ENCODE data around the gene IL24.

IL24 gene

DNA sequence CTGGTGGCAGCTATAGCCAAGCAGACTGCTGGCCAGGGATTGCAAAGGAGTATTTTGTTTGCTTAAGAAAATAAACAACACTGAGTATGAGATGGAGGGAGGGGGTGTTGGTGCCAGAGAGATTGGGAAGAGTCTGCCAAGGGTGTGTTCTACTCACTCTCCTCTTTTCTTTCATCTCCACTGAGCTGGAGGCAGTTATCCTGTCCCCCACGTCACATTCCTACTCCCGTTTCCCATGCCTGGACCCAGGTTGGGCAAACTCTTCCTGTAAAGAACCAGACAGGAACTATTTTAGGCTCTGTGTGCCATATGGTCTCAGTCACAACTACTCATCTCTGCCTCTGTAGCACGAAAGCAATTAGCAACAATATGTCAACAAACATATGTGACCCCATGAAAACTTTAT, 1.4 kb upstream of the IL24 start:
- POLR2A ChIA-PET, result interaction anchor here (0.9 kb wide), 1 partner anchor 63 kb away, joined by 3 read pairs; no protein-coding TSS in a partner anchor
- Histone ChIP-seq H3K9me3 (ENCODE audit: control extremely low read depth in 1 of 5, control insufficient read depth in 4 of 5, insufficient read depth in 2 of 5, low read depth in 1 of 5, low read length in 4 of 5) (no peaks in the 10 kb centered on the region), H3K27me3 (replicated peaks in 2 of 5; ENCODE audit: control insufficient read depth in 4 of 5, insufficient read depth in 5 of 5, low read length in 4 of 5) (no peaks in the 10 kb centered on the region), H3K27ac (ENCODE audit: insufficient read depth in 1 of 2, low read depth in 1 of 2, low read length in 2 of 2, poor library complexity in 1 of 2, severe bottlenecking in 2 of 2) (no peak overlapping the region), H3K36me3 (ENCODE audit: control insufficient read depth in 4 of 4, insufficient read depth in 4 of 4, low read length in 3 of 4) (no peaks in the 10 kb centered on the region), H3K4me1 (ENCODE audit: control extremely low read depth in 1 of 4, control insufficient read depth in 4 of 4, insufficient read depth in 4 of 4, low read length in 3 of 4) (peaks cover 0 to 3% (median 0%) of the 10 kb centered on the region in 4 experiments), H3K4me3 (ENCODE audit: control insufficient read depth in 1 of 7, extremely low read depth in 1 of 7, insufficient read depth in 4 of 7, low read depth in 2 of 7, low read length in 6 of 7) (no peak overlapping the region)
- CTCF ChIA-PET, result interaction anchor here (0.9 to 2.6 kb wide), 7 partner anchors 9 to 31 kb away, joined by 3 to 12 read pairs (median 5); partner anchors contain the start of gene IL20
- 64% methylated on average over 3 of the region's 3 CpGs for WGBS (ENCODE audit: insufficient coverage)
- no peak for DNase-seq

DNA sequence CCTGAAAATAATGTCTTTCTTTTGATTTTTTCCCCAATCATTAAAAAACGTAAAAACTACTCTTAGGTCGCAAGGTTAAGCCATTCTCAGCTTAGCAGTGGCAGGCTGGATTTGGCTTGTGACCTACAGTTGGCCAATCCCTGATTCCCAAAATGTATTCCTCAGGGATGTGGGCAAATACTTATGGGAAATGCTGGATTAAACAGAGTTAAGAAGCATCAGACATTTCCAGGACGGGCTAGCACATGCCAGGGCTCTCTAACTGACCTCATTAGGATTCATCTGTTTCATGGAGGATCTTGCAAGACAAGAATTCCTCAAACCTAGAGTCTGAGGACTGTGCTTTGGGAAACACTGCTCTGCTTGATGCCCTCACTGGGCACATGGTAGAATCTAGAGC, 982 bp upstream of the IL24 start:
- Histone ChIP-seq H3K4me3 (ENCODE audit: control insufficient read depth in 1 of 7, extremely low read depth in 1 of 7, insufficient read depth in 4 of 7, low read depth in 2 of 7, low read length in 6 of 7) (no peak overlapping the region), H3K4me1 (ENCODE audit: control extremely low read depth in 1 of 4, control insufficient read depth in 4 of 4, insufficient read depth in 4 of 4, low read length in 3 of 4) (no peaks in the 10 kb centered on the region), H3K36me3 (ENCODE audit: control insufficient read depth in 4 of 4, insufficient read depth in 4 of 4, low read length in 3 of 4) (no peaks in the 10 kb centered on the region), H3K27me3 (replicated peaks in 2 of 5; ENCODE audit: control insufficient read depth in 4 of 5, insufficient read depth in 5 of 5, low read length in 4 of 5) (no peaks in the 10 kb centered on the region), H3K27ac (ENCODE audit: insufficient read depth in 1 of 2, low read depth in 1 of 2, low read length in 2 of 2, poor library complexity in 1 of 2, severe bottlenecking in 2 of 2) (no peak overlapping the region), H3K9me3 (ENCODE audit: control extremely low read depth in 1 of 5, control insufficient read depth in 4 of 5, insufficient read depth in 2 of 5, low read depth in 1 of 5, low read length in 4 of 5) (no peaks in the 10 kb centered on the region)
- CTCF ChIA-PET, result interaction anchor here (1.0 to 2.6 kb wide), 4 partner anchors 11 to 31 kb away, joined by 3 to 12 read pairs (median 6); partner anchors contain the start of gene IL20
- POLR2A ChIA-PET, result interaction anchor here (0.9 kb wide), 1 partner anchor 63 kb away, joined by 3 read pairs; no protein-coding TSS in a partner anchor
- no peak for DNase-seq
- 100% methylated on average over 3 of the region's 3 CpGs for WGBS (ENCODE audit: insufficient coverage)

DNA sequence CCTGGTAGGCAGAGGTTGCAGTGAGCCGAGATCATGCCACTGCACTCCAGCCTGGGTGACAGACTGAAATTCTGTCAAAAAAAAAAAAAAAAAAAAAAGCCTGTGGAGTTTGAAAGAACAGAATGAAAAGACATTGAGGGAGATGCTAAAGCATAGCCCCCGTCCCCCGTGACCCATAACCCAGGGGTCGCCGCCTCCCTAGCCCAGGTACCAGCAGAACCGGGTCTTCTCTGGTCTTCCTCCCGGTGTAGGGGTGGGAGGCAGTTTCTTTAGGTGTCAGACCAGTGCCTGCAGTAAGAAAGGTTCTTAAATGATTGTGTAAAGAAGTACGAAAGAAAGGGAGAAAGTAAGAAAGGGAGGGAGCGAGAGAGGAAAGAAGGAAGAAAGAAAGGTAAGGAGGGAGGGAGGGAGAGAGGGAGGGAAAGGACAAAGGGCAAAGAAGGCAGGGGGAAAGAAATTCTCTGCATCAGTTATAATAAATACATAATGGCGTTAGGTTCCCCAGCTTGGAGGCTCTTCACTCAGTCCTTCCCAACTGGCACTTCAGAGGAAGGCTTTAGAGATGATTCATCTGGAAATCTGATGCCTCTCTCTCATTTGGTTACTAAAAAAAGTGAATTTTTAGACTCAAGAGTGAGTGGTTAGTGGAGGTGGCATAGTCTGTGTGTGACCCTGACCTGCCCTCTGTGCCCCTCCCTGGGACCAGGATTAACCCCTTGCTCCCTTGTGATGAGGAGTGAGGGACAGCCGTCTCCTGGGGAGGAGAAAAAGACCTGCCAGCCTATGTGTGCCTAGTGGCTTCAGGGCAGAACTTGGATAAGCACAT, 1.1 kb downstream of the IL24 start:
- Histone ChIP-seq H3K27ac (ENCODE audit: insufficient read depth in 1 of 2, low read depth in 1 of 2, low read length in 2 of 2, poor library complexity in 1 of 2, severe bottlenecking in 2 of 2) (no peak overlapping the region), H3K4me1 (ENCODE audit: control extremely low read depth in 1 of 4, control insufficient read depth in 4 of 4, insufficient read depth in 4 of 4, low read length in 3 of 4) (no peaks in the 10 kb centered on the region), H3K27me3 (replicated peaks in 2 of 5; ENCODE audit: control insufficient read depth in 4 of 5, insufficient read depth in 5 of 5, low read length in 4 of 5) (no peaks in the 10 kb centered on the region), H3K36me3 (ENCODE audit: control insufficient read depth in 4 of 4, insufficient read depth in 4 of 4, low read length in 3 of 4) (peaks cover 0 to 2% (median 1%) of the 10 kb centered on the region in 4 experiments), H3K9me3 (ENCODE audit: control extremely low read depth in 1 of 5, control insufficient read depth in 4 of 5, insufficient read depth in 2 of 5, low read depth in 1 of 5, low read length in 4 of 5) (no peaks in the 10 kb centered on the region), H3K4me3 (ENCODE audit: control insufficient read depth in 1 of 7, extremely low read depth in 1 of 7, insufficient read depth in 4 of 7, low read depth in 2 of 7, low read length in 6 of 7) (no peak overlapping the region)
- ChIA-PET CTCF (interaction anchor here (0.5 to 1.3 kb wide), 3 partner anchors 16 to 157 kb away, joined by 3 read pairs; no protein-coding TSS in a partner anchor), POLR2A (no interaction called here)
- WGBS (ENCODE audit: insufficient coverage), result 85% methylated on average over 9 of the region's 11 CpGs
- no peak for DNase-seq

DNA sequence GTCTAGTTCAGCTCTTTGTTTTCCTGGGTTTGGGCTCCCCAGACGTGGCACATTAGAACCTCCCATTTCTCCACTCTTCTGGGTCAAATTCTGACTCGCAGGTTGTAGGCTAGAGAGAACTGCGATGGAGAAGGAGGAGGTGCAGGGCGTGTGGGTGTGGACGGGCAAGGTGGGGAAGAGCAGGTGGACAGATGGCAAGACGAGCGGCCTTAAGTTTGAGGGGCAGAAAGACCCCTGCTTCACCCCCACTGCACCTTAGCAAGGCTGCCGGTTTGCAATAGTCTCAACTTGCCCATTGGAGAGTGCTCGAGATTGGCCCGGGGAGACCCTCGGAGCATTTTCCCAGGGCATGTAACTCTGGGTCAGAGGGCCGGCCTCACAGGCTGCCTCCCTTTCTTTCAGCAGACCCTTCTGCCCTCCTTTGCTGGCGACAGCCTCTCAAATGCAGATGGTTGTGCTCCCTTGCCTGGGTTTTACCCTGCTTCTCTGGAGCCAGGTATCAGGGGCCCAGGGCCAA, 1.7 kb downstream of the IL24 start:
- H3K4me3 ChIP-seq (ENCODE audit: control insufficient read depth in 1 of 7, extremely low read depth in 1 of 7, insufficient read depth in 4 of 7, low read depth in 2 of 7, low read length in 6 of 7), result no peak overlapping the region
- no peak for DNase-seq
- no peaks in the 10 kb centered on the region for H3K4me1 ChIP-seq (ENCODE audit: control extremely low read depth in 1 of 4, control insufficient read depth in 4 of 4, insufficient read depth in 4 of 4, low read length in 3 of 4)
- WGBS (ENCODE audit: insufficient coverage), result 92% methylated on average over 6 of the region's 13 CpGs
- peaks cover 0 to 5% (median 1%) of the 10 kb centered on the region in 4 experiments for H3K36me3 ChIP-seq (ENCODE audit: control insufficient read depth in 4 of 4, insufficient read depth in 4 of 4, low read length in 3 of 4)
- ChIA-PET CTCF (interaction anchor here (0.5 to 3.0 kb wide), 3 partner anchors 13 to 158 kb away, joined by 3 to 20 read pairs (median 3); no protein-coding TSS in a partner anchor), POLR2A (no interaction called here)
- H3K27me3 ChIP-seq (replicated peaks in 2 of 5; ENCODE audit: control insufficient read depth in 4 of 5, insufficient read depth in 5 of 5, low read length in 4 of 5), result no peaks in the 10 kb centered on the region
- H3K9me3 ChIP-seq (ENCODE audit: control extremely low read depth in 1 of 5, control insufficient read depth in 4 of 5, insufficient read depth in 2 of 5, low read depth in 1 of 5, low read length in 4 of 5), result no peaks in the 10 kb centered on the region
- no peak overlapping the region for H3K27ac ChIP-seq (ENCODE audit: insufficient read depth in 1 of 2, low read depth in 1 of 2, low read length in 2 of 2, poor library complexity in 1 of 2, severe bottlenecking in 2 of 2)

DNA sequence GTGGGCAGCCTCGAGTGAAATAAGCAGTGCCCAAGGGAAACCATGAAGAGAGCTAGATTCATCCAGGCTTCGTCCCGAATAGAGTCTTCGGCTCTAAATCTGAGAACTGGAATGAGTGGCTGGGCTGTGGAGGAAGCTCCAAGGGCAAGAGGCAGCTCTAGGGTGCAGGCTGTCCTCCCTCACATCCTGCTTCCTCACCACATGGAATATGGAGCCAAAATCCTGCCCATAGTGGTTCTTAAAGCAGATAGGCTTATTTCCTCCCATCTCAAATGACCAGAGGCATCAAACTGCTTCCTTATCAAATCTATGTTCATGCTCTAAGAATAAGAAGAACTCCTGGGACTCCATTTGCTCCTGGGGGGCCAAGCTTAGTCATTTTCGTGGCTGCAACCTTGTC, 2.5 kb downstream of the IL24 start:
- ChIA-PET CTCF (interaction anchor here (0.6 to 3.0 kb wide), 5 partner anchors 12 to 158 kb away, joined by 3 to 20 read pairs (median 4); partner anchors contain the start of gene IL20), POLR2A (no interaction called here)

DNA sequence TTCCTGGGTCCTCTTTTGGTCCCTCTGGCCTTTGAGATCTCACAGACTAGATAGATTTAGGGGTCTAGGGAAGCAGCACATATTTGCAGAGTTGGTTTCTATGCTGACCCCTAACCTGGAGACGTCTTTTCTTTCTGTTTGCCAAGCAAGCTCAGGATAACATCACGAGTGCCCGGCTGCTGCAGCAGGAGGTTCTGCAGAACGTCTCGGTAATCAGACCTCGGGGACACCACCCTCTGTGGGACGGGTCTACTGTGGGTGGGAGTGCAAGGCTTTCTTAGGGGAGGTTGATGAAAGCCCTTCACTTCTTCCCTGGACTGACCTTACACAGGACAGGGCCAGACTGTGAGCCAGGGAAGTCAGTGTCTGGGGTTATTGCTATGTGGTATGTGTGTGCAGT, 2.9 kb downstream of the IL24 start:
- Histone ChIP-seq H3K4me1 (ENCODE audit: control extremely low read depth in 1 of 4, control insufficient read depth in 4 of 4, insufficient read depth in 4 of 4, low read length in 3 of 4) (peaks cover 0 to under 1% (median 0%) of the 10 kb centered on the region in 4 experiments), H3K27ac (ENCODE audit: insufficient read depth in 1 of 2, low read depth in 1 of 2, low read length in 2 of 2, poor library complexity in 1 of 2, severe bottlenecking in 2 of 2) (no peak overlapping the region), H3K4me3 (ENCODE audit: control insufficient read depth in 1 of 7, extremely low read depth in 1 of 7, insufficient read depth in 4 of 7, low read depth in 2 of 7, low read length in 6 of 7) (no peak overlapping the region), H3K9me3 (ENCODE audit: control extremely low read depth in 1 of 5, control insufficient read depth in 4 of 5, insufficient read depth in 2 of 5, low read depth in 1 of 5, low read length in 4 of 5) (no peaks in the 10 kb centered on the region), H3K36me3 (ENCODE audit: control insufficient read depth in 4 of 4, insufficient read depth in 4 of 4, low read length in 3 of 4) (peaks cover 0 to 6% (median 2%) of the 10 kb centered on the region in 4 experiments), H3K27me3 (replicated peaks in 2 of 5; ENCODE audit: control insufficient read depth in 4 of 5, insufficient read depth in 5 of 5, low read length in 4 of 5) (no peaks in the 10 kb centered on the region)
- WGBS (ENCODE audit: insufficient coverage), result 95% methylated on average over 5 of the region's 7 CpGs
- ChIA-PET CTCF (interaction anchor here (0.6 to 3.0 kb wide), 4 partner anchors 12 to 139 kb away, joined by 3 to 20 read pairs (median 4); partner anchors contain the start of gene IL20), POLR2A (no interaction called here)
- no peak for DNase-seq

More for the DNA sequence above, 2.5 kb downstream of the IL24 start:
- H3K9me3 ChIP-seq (ENCODE audit: control extremely low read depth in 1 of 5, control insufficient read depth in 4 of 5, insufficient read depth in 2 of 5, low read depth in 1 of 5, low read length in 4 of 5), result no peaks in the 10 kb centered on the region
- WGBS (ENCODE audit: insufficient coverage), result 95% methylated on average over 5 of the region's 5 CpGs
- H3K27me3 ChIP-seq (replicated peaks in 2 of 5; ENCODE audit: control insufficient read depth in 4 of 5, insufficient read depth in 5 of 5, low read length in 4 of 5), result no peaks in the 10 kb centered on the region
- DNase-seq, result no peak
- H3K4me1 ChIP-seq (ENCODE audit: control extremely low read depth in 1 of 4, control insufficient read depth in 4 of 4, insufficient read depth in 4 of 4, low read length in 3 of 4), result no peaks in the 10 kb centered on the region
- H3K4me3 ChIP-seq (ENCODE audit: control insufficient read depth in 1 of 7, extremely low read depth in 1 of 7, insufficient read depth in 4 of 7, low read depth in 2 of 7, low read length in 6 of 7), result no peak overlapping the region
- H3K36me3 ChIP-seq (ENCODE audit: control insufficient read depth in 4 of 4, insufficient read depth in 4 of 4, low read length in 3 of 4), result peaks cover 0 to 6% (median 2%) of the 10 kb centered on the region in 4 experiments
- no peak overlapping the region for H3K27ac ChIP-seq (ENCODE audit: insufficient read depth in 1 of 2, low read depth in 1 of 2, low read length in 2 of 2, poor library complexity in 1 of 2, severe bottlenecking in 2 of 2)

DNA sequence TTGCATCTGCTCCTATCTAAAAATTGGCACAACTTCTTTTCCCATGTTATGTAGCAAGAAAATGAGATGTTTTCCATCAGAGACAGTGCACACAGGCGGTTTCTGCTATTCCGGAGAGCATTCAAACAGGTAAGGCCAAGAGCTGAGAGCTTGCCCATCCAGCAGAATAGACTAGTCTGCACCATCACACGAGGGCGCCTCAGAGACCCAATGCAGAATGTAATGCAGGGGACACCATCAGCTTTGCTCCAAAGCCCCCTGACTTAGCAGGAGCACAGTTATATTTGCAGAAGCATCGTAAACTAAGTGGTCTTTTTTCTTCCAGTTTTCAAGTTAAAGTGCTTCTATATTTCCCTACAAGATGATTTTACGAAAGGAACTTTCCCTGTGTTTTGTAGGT, 4.7 kb downstream of the IL24 start:
- 100% methylated on average over 5 of the region's 6 CpGs for WGBS (ENCODE audit: insufficient coverage)
- Histone ChIP-seq H3K27me3 (replicated peaks in 2 of 5; ENCODE audit: control insufficient read depth in 4 of 5, insufficient read depth in 5 of 5, low read length in 4 of 5) (no peaks in the 10 kb centered on the region), H3K4me1 (ENCODE audit: control extremely low read depth in 1 of 4, control insufficient read depth in 4 of 4, insufficient read depth in 4 of 4, low read length in 3 of 4) (peaks cover 4 to 16% (median 11%) of the 10 kb centered on the region in 4 experiments), H3K9me3 (ENCODE audit: control extremely low read depth in 1 of 5, control insufficient read depth in 4 of 5, insufficient read depth in 2 of 5, low read depth in 1 of 5, low read length in 4 of 5) (no peaks in the 10 kb centered on the region), H3K36me3 (ENCODE audit: control insufficient read depth in 4 of 4, insufficient read depth in 4 of 4, low read length in 3 of 4) (peaks cover 0 to 6% (median 2%) of the 10 kb centered on the region in 4 experiments), H3K4me3 (ENCODE audit: control insufficient read depth in 1 of 7, extremely low read depth in 1 of 7, insufficient read depth in 4 of 7, low read depth in 2 of 7, low read length in 6 of 7) (no peak overlapping the region), H3K27ac (ENCODE audit: insufficient read depth in 1 of 2, low read depth in 1 of 2, low read length in 2 of 2, poor library complexity in 1 of 2, severe bottlenecking in 2 of 2) (no peak overlapping the region)
- CTCF ChIA-PET, result interaction anchor here (3.0 kb wide), 1 partner anchor 10 kb away, joined by 20 read pairs; no protein-coding TSS in a partner anchor
- POLR2A ChIA-PET, result no interaction called here
- no peak for DNase-seq

Data from common myeloid progenitor, CD34-positive (primary cell).